K562 (cell line): ENCODE data around the gene SYPL2. TPM values are rescaled to one million over a fixed set of nuclear protein-coding genes. Genes with fewer than 3 reads are reported as not detected.

Experiments
- SNRNP70 ChIP-seq: fragments of 200-400 bp; formaldehyde crosslinking; optimal IDR thresholded peaks from 2 replicates; pipeline ENCODE3; 2017; ENCODE audit warnings: low read depth, low read length
- THRB ChIP-seq: fragments of 450-650 bp; formaldehyde crosslinking; conservative IDR thresholded peaks from 2 replicates; pipeline ENCODE4 v1.4.0; 2022; ENCODE audit warnings: mild to moderate bottlenecking, missing genetic modification characterization
- ZNF407 ChIP-seq: fragments of 450-650 bp; IDR thresholded peaks from 2 replicates; pipeline ENCODE4 v1.6.1; 2016; ENCODE audit warnings: low read depth
- ZNF507 ChIP-seq: conservative IDR thresholded peaks from 2 replicates; pipeline ENCODE4 v1.6.1; 2017; ENCODE audit warnings: missing genetic modification characterization, missing compliant biosample characterization
- ZNF589 ChIP-seq: fragments of 200-800 bp; sonication (Bioruptor generic); IDR thresholded peaks from 2 replicates; pipeline ENCODE4 v1.6.1; 2016; ENCODE audit warnings: low read depth, missing genetic modification characterization, missing compliant biosample characterization
- ZNF79 ChIP-seq: fragments of 250-450 bp; sonication (Bioruptor Pico); IDR thresholded peaks from 2 replicates; pipeline ENCODE4 v1.4.0; 2020; ENCODE audit warnings: low read depth, mild to moderate bottlenecking, moderate library complexity
- polyA plus RNA-seq, 8 experiments: library from polyadenylated mRNA; depleted of rRNA in 4 of 8; stranded (reverse) in 5 of 8; unstranded in 3 of 8; fragments of >200 nt; fragmentation: Nextera tagmentation in 2 of 8; fragmentation: Illumina TruSeq in 1 of 8; extraction: Ambion mirVana in 2 of 8; extraction: Trizol in 1 of 8; gene quantifications; 2 replicates each; pipeline versions ENCODE4 v1.2.1 to v1.2.3, GENCODE V29; 2011 to 2014; ENCODE audit warnings: inconsistent platforms in 1 of 8, missing spikeins in 1 of 8
- total RNA-seq, 7 experiments: library from RNA; depleted of rRNA in 6 of 7; stranded (reverse); fragments of >200 nt in 6 of 7; fragmentation: Illumina TruSeq in 2 of 7; extraction: Trizol in 2 of 7; gene quantifications; 2 replicates each; pipeline versions ENCODE4 v1.2.1 to v1.2.3, GENCODE V29; 2011 to 2021; ENCODE audit warnings: low replicate concordance in 1 of 7
- TF ChIP-seq, protein P1 (sequence below), 2 experiments: IDR thresholded peaks; 2 replicates each; pipeline ENCODE4 v1.6.1; 2011; ENCODE audit warnings: borderline replicate concordance in 1 of 2, control low read depth in 1 of 2, low read depth in 1 of 2, low read length in 1 of 2, mild to moderate bottlenecking in 1 of 2, mixed read lengths in 1 of 2, moderate library complexity in 1 of 2; ENCODE audit not compliant: insufficient read depth in 1 of 2, insufficient read length in 1 of 2, poor library complexity in 1 of 2, severe bottlenecking in 1 of 2; ENCODE audit errors: extremely low read depth in 1 of 2
- TF ChIP-seq, protein P2 (sequence below): fragments of 450-650 bp; IDR thresholded peaks from 2 replicates; pipeline ENCODE4 v1.6.1; 2017; ENCODE audit warnings: mild to moderate bottlenecking, moderate library complexity
- TF ChIP-seq, protein P3 (sequence below), 2 experiments: IDR thresholded peaks in 1 of 2; conservative IDR thresholded peaks in 1 of 2; 2 replicates each; pipeline ENCODE4 v1.6.1; 2016; ENCODE audit warnings: low read depth in 2 of 2, mild to moderate bottlenecking in 1 of 2, missing compliant biosample characterization in 1 of 2, missing genetic modification characterization in 1 of 2, moderate library complexity in 1 of 2

Gene SYPL2
- total and polyA plus RNA-seq, 9 of the 15 experiments (the other 6 are each of a cell fraction or from before 2014, with no cell fraction given) = 0.03 to 0.20 (median 0.07) TPM; not detected in 2

DNA sequence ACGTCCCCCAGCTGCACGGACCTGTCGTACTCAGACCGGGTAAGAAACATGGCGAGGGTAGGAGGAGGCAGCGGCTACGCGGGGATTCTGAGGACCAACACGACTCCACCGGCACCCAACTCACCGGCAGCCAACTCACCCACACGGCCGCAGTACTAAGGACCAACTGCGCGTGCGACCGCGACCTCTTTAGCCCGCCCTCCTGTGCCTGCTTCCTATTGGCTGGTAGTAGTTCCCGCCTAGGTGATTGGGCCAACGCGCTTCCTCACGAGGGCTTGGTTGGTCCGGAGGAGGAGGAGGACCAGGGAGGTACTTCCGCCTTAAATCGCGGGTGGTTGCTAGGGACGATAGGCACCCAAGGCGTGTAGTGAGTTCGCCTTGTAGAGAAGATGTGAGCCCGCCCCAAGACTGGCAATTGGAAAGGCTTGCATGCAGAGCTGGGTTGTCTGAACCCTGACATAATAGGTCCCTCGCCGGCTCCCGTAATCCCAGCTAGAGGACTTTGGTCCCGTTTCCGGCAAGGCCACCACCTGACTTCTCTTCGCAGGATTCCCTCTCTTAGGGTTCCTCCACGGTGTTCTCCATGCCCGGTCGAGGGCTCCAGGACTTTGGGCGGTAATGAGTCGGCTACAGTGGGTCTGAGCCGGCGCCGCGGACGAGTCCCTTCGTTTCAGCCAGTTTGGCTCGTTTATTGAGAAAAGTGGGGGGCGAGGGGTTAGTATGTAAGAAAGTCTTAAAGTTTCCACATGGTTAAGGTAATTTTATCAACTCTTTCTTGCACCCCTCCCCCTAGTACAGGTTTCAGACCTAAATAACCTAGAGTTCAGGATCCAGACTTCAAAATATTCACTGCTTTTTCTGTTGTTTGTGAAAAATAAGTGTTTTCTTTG lies 39.8 kb upstream of the SYPL2 start, which contains the start of gene PSMA5 (continued):
- TF ChIP-seq, protein P1, sequence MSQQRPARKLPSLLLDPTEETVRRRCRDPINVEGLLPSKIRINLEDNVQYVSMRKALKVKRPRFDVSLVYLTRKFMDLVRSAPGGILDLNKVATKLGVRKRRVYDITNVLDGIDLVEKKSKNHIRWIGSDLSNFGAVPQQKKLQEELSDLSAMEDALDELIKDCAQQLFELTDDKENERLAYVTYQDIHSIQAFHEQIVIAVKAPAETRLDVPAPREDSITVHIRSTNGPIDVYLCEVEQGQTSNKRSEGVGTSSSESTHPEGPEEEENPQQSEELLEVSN (IDR thresholded peaks at IDR 0.05; ENCODE audit: borderline replicate concordance in 1 of 2, extremely low read depth in 1 of 2, insufficient read depth in 1 of 2, insufficient read length in 1 of 2, low read depth in 1 of 2, low read length in 1 of 2, poor library complexity in 1 of 2, severe bottlenecking in 1 of 2) = peak; percentile 71 to 94
- TF ChIP-seq THRB (CRISPR knock-in tag) (no peak; the same call in 1 of the 2 replicates), ZNF507 (tag) (no peak), SNRNP70 (no peak), ZNF589 (CRISPR knock-in tag) (no peak), ZNF407 (peak; percentile 91), ZNF79 (CRISPR knock-in tag) (no peak)
- TF ChIP-seq, protein P2, sequence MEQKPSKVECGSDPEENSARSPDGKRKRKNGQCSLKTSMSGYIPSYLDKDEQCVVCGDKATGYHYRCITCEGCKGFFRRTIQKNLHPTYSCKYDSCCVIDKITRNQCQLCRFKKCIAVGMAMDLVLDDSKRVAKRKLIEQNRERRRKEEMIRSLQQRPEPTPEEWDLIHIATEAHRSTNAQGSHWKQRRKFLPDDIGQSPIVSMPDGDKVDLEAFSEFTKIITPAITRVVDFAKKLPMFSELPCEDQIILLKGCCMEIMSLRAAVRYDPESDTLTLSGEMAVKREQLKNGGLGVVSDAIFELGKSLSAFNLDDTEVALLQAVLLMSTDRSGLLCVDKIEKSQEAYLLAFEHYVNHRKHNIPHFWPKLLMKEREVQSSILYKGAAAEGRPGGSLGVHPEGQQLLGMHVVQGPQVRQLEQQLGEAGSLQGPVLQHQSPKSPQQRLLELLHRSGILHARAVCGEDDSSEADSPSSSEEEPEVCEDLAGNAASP = no peak
- TF ChIP-seq, protein P3, sequence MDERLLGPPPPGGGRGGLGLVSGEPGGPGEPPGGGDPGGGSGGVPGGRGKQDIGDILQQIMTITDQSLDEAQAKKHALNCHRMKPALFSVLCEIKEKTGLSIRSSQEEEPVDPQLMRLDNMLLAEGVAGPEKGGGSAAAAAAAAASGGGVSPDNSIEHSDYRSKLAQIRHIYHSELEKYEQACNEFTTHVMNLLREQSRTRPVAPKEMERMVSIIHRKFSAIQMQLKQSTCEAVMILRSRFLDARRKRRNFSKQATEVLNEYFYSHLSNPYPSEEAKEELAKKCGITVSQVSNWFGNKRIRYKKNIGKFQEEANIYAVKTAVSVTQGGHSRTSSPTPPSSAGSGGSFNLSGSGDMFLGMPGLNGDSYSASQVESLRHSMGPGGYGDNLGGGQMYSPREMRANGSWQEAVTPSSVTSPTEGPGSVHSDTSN (CRISPR knock-in tag; IDR thresholded peaks at IDR 0.05; ENCODE audit: low read depth) = no peak
- TF ChIP-seq, protein P3 (tag; conservative IDR thresholded peaks at IDR 0.05; ENCODE audit: low read depth) = no peak
